ENCODE measurements around the gene CARS1. TPM values are rescaled to one million over a fixed set of nuclear protein-coding genes. Genes with fewer than 3 reads are reported as not detected.

CARS1 gene
- total and polyA plus RNA-seq, 2 of the 4 experiments (the other 2 are of a cell fraction) = 72.7 to 78.3 TPM

DNA sequence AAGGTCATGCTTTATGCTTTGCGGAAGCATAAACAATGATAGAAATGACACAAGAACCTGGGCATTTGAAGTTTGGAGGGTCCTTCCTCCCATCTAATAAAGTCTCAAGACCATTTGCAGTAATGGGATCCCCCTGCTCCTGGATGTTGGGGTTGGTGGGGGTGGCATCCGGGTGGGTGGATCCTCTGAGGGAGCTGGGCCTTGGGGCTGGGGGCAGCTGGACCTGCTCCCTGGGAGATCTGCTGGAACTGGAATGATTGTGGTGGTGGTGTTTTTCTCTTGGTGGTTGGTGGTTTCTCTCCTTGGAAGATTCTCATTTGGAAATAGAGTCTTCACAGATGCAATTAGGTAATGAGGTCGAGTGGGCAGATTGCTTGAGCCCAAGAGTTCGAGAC is 62.9 kb downstream of the CARS1 start:
- no peak overlapping the region for H4K5ac ChIP-seq (ENCODE audit: low read depth, low read length)
- no peak overlapping the region for H3K23ac ChIP-seq (ENCODE audit: low read depth, low read length)
- no peak for ATAC-seq (ENCODE audit: low read depth)
- H3K4me2 ChIP-seq (ENCODE audit: low read depth, low read length) = no peak overlapping the region
- no peak overlapping the region for H2BK15ac ChIP-seq (ENCODE audit: low read depth, low read length)
- H4K20me1 ChIP-seq (ENCODE audit: insufficient read depth, low read length) = peaks cover 22% of the 10 kb centered on the region
- intact Hi-C loops (cut with micrococcal nuclease) = loop anchor here (5.0 kb wide), 2 partner anchors 102 to 462 kb away; no protein-coding TSS in a partner anchor
- no peak overlapping the region for H2AK9ac ChIP-seq (replicated peaks; ENCODE audit: low read depth, low read length, poor library complexity)
- H2AK5ac ChIP-seq (ENCODE audit: low read depth, low read length) = no peak overlapping the region
- H2BK20ac ChIP-seq (ENCODE audit: low read depth, low read length) = no peak overlapping the region
- H3K14ac ChIP-seq (replicated peaks; ENCODE audit: low read depth, low read length) = no peak overlapping the region
- no peaks in the 10 kb centered on the region for H3K27me3 ChIP-seq (ENCODE audit: control insufficient read depth, insufficient read depth, low read length)
- in situ Hi-C loops (cut with MboI; ENCODE audit: low sequenced_read_pairs) = no loop called here
- H3K79me1 ChIP-seq (ENCODE audit: low read depth in 1 of 2, low read length in 2 of 2) = peaks cover 0 to 8% of the 10 kb centered on the region in 2 experiments; a peak in 2 of 4 replicates
- no peak for DNase-seq
- no peak overlapping the region for H3K56ac ChIP-seq (ENCODE audit: extremely low read depth, insufficient read depth, low read length)
- no peaks in the 10 kb centered on the region for H3K9me3 ChIP-seq (ENCODE audit: control insufficient read depth, insufficient read depth, low read length)
- TF ChIP-seq SMC3 (IDR thresholded peaks at IDR 0.05; ENCODE audit: low read depth, low read length) = no peak
- TF ChIP-seq RCOR1 (IDR thresholded peaks at IDR 0.05; ENCODE audit: insufficient replicate concordance, low read length) = no peak
- no peak for TF ChIP-seq FOS (IDR thresholded peaks at IDR 0.05; ENCODE audit: low read depth, low read length)
- TF ChIP-seq RFX5 (IDR thresholded peaks at IDR 0.05; ENCODE audit: low read depth, low read length) = no peak
- TF ChIP-seq MAZ (IDR thresholded peaks at IDR 0.05; ENCODE audit: borderline replicate concordance, low read depth, low read length) = no peak
- TF ChIP-seq, protein P1, sequence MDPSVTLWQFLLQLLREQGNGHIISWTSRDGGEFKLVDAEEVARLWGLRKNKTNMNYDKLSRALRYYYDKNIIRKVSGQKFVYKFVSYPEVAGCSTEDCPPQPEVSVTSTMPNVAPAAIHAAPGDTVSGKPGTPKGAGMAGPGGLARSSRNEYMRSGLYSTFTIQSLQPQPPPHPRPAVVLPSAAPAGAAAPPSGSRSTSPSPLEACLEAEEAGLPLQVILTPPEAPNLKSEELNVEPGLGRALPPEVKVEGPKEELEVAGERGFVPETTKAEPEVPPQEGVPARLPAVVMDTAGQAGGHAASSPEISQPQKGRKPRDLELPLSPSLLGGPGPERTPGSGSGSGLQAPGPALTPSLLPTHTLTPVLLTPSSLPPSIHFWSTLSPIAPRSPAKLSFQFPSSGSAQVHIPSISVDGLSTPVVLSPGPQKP (IDR thresholded peaks at IDR 0.05; ENCODE audit: borderline replicate concordance, low read depth, low read length) = no peak
- TF ChIP-seq, protein P2, sequence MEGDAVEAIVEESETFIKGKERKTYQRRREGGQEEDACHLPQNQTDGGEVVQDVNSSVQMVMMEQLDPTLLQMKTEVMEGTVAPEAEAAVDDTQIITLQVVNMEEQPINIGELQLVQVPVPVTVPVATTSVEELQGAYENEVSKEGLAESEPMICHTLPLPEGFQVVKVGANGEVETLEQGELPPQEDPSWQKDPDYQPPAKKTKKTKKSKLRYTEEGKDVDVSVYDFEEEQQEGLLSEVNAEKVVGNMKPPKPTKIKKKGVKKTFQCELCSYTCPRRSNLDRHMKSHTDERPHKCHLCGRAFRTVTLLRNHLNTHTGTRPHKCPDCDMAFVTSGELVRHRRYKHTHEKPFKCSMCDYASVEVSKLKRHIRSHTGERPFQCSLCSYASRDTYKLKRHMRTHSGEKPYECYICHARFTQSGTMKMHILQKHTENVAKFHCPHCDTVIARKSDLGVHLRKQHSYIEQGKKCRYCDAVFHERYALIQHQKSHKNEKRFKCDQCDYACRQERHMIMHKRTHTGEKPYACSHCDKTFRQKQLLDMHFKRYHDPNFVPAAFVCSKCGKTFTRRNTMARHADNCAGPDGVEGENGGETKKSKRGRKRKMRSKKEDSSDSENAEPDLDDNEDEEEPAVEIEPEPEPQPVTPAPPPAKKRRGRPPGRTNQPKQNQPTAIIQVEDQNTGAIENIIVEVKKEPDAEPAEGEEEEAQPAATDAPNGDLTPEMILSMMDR (conservative IDR thresholded peaks at IDR 0.05; ENCODE audit: low read depth, low read length) = no peak
- no peak for TF ChIP-seq NFE2L2 (IDR thresholded peaks at IDR 0.05; ENCODE audit: low read depth, low read length)
- TF ChIP-seq CHD1 (IDR thresholded peaks at IDR 0.05; ENCODE audit: low read depth, low read length) = no peak
- TF ChIP-seq POLR2A (IDR thresholded peaks at IDR 0.05; ENCODE audit: low read depth, low read length) = no peak
- TF ChIP-seq BHLHE40 (IDR thresholded peaks at IDR 0.05; ENCODE audit: low read depth, low read length) = no peak
- TF ChIP-seq, protein P3, sequence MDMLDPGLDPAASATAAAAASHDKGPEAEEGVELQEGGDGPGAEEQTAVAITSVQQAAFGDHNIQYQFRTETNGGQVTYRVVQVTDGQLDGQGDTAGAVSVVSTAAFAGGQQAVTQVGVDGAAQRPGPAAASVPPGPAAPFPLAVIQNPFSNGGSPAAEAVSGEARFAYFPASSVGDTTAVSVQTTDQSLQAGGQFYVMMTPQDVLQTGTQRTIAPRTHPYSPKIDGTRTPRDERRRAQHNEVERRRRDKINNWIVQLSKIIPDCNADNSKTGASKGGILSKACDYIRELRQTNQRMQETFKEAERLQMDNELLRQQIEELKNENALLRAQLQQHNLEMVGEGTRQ (IDR thresholded peaks at IDR 0.05; ENCODE audit: low read depth, low read length) = no peak
- no peak for TF ChIP-seq MAFK (IDR thresholded peaks at IDR 0.05; ENCODE audit: low read depth, low read length)
- no peak for TF ChIP-seq MXI1 (IDR thresholded peaks at IDR 0.05; ENCODE audit: borderline replicate concordance, low read depth, low read length)
- TF ChIP-seq CEBPB (IDR thresholded peaks at IDR 0.05; ENCODE audit: low read depth, low read length) = no peak
- no peak for TF ChIP-seq RAD21 (IDR thresholded peaks at IDR 0.05; ENCODE audit: low read length)
- CTCF ChIA-PET = no interaction called here
- H3K4me3 ChIP-seq (ENCODE audit: insufficient read depth, low read depth, low read length) = no peak overlapping the region
- no peak overlapping the region for H3K27ac ChIP-seq (ENCODE audit: insufficient read depth, low read length)
- peaks cover 3% of the 10 kb centered on the region; the same call in 1 of the 2 replicates for H3K36me3 ChIP-seq (ENCODE audit: control insufficient read depth, insufficient read depth, low read length)
- no peak overlapping the region for H2AFZ ChIP-seq (replicated peaks; ENCODE audit: low read length, poor library complexity)
- WGBS, 2 experiments (ENCODE audit: extremely low coverage in 2 of 2, insufficient read length in 1 of 2) = no CpG with 5 or more reads among the region's 4 CpGs
- peaks cover 3% of the 10 kb centered on the region; the same call in 1 of the 2 replicates for H3K4me1 ChIP-seq (ENCODE audit: control insufficient read depth, insufficient read depth, low read length)
- H4K8ac ChIP-seq (ENCODE audit: low read depth in 2 of 2, low read length in 2 of 2) = no peak overlapping the region
- H2BK120ac ChIP-seq (ENCODE audit: low read depth, low read length) = no peak overlapping the region
- H3K18ac ChIP-seq (ENCODE audit: low read depth, low read length) = no peak overlapping the region
- peaks cover 5% of the 10 kb centered on the region; the same call in 1 of the 2 replicates for H3K9me1 ChIP-seq (ENCODE audit: insufficient read depth, low read length)
- dilution Hi-C loops (cut with HindIII; ENCODE audit: low sequenced_read_pairs, unreplicated experiment) = no loop called here
- no peak overlapping the region for H3K9ac ChIP-seq (ENCODE audit: low read depth, low read length)
- POLR2A ChIA-PET (ENCODE audit: unreplicated experiment) = no interaction called here
- H2BK5ac ChIP-seq (ENCODE audit: low read depth, low read length, poor library complexity, severe bottlenecking) = no peak overlapping the region
- H3K4ac ChIP-seq (ENCODE audit: low read depth, low read length) = no peak overlapping the region
- BruUV-seq (replicated peaks) = no TSS peak
- no peak overlapping the region for H4K91ac ChIP-seq (ENCODE audit: insufficient read depth, low read depth, low read length)

Measured in IMR-90 (cell line).